ENCODE measurements around the gene HOXB7.

HOXB7 gene

DNA sequence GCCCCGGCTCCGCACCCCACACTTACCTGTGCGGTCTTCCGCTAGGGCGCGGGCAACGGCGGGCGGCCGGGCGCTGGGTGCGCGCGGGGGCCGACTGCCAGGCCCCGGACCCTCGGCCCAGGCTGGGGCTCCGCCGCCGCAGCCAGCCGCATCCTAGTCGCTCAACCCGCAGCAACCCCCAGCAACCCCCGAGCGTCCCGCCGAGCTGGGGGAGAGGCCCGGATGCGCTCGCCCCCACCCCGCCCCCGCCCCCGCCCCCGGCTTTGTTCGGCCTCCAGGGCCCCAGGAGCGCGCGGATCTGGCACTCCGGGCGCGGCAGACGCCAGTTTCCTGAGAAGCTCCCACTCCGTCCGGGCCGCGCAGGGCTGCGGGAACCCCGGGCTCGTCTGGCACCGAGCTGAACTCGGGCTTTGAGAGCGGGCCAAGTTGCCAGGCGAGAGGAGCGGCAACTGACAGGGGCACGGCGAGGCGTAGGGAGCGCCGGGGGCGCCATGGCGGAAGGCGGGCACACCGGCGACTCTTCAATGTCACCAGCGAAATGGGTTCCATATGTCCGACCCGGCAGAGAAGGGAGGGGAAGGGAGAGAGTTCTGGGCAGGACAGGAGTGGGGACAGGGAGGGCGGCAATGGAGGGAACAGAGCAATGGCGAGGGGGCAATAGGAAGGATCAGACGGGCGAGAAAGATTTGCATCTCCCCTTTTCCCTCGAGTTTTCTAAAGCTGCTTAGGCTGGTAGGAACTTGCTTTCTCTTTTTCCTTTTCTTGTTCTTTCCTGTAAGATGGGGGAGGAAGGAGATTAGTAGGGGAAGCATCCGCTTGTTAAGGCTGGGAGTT lies 46.4 kb downstream of the HOXB7 start:
- no peak for DNase-seq

DNA sequence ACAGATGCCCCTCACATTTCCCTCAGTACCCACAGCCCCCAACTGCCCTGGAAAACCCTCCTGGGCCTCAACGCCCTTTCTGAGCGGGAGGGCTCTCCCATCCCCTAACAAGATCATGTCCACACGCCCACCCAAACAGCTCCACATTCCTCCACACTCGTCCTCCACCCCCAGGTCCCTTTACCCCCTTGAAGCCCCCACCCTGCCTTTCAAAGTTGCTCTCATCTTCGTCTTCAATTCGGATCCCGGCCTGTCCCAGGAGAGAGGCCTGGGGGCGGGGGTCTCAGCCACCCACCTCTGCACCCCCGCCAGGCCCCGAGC lies 47.0 kb downstream of the HOXB7 start:
- DNase-seq = no peak

DNA sequence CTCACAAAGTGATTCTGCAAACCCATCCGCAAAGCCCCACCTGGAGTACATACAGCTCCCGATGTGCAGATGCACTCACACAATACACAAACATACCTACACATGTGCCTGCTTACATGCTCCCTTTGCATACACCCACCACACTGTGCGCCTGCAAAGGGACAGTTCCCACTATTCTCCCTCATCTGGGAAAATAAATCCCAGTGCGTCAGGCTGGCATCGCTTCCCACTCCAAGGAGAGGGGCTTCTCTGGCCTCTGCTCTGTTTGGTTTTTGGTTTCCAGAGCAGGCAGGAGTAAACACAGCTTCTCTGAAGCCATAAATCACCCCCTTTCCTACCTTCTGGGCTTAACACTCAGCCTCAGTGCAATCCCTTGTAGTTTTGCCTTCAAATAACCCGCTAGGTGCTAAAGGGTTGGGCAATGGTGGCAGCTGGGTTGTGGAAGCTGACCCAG lies 47.4 kb downstream of the HOXB7 start:
- no peak for DNase-seq

DNA sequence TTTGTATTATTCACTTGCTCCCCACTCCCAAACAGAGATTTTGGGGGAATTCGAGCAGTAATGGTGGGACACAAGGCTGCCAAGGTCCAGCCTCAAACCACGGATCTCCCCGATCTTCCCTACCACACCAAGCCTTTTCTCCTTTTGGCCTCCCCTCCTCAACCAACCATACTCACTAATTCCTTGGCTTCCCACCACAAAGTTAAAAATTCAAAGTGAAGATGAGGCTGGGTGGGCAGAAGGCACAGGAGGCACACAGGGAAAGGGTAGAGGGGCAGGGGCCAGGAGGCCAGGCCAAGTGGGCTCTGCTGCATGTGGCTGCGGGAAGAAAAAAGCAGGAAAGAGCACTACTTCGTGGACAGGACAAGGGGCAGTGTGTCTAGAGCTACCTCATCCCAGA lies 47.9 kb downstream of the HOXB7 start:
- DNase-seq = no peak

DNA sequence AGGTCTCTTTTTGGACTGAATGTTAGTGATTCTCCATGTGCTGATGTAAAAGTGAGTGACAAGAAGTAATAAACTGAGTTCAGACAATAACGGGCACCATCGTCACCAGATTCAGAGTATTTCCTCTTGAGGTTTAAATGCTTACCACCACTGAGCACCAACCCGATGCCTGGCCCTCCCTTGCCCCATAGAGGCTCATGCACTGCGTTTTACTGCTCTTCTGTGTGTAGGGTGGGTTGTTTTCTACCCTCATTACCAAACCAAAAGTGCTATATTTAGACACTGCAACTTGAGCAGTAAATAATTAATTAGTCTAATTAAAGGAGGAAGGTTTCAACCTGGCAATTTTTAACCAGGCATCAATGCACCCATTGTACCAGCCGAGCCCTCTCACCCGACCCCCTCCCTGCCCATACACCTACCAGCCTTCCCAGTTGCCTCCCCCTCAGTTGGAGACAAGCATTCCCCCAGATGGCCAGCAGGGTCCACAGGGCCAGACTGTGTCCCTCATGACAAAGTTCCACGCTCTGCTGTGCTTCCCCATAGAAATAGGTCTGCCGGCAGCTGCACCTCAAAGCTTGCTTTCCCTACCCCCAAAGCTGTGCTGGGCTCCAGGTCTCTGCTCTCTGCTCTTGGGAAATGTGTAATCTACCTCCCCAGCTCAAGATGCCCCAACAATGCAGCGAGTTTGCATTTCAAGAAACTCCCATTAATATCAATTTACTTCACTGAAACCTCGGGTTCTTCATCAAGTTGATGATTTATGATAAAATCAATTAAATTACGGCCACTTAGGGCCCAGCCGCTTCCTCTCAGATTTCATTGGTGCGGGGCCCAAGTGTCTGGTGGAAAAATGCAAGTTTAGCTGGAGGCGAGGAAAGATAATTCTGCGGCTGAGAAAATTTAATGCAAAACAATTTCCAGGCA lies 48.7 kb downstream of the HOXB7 start:
- no peak for DNase-seq

DNA sequence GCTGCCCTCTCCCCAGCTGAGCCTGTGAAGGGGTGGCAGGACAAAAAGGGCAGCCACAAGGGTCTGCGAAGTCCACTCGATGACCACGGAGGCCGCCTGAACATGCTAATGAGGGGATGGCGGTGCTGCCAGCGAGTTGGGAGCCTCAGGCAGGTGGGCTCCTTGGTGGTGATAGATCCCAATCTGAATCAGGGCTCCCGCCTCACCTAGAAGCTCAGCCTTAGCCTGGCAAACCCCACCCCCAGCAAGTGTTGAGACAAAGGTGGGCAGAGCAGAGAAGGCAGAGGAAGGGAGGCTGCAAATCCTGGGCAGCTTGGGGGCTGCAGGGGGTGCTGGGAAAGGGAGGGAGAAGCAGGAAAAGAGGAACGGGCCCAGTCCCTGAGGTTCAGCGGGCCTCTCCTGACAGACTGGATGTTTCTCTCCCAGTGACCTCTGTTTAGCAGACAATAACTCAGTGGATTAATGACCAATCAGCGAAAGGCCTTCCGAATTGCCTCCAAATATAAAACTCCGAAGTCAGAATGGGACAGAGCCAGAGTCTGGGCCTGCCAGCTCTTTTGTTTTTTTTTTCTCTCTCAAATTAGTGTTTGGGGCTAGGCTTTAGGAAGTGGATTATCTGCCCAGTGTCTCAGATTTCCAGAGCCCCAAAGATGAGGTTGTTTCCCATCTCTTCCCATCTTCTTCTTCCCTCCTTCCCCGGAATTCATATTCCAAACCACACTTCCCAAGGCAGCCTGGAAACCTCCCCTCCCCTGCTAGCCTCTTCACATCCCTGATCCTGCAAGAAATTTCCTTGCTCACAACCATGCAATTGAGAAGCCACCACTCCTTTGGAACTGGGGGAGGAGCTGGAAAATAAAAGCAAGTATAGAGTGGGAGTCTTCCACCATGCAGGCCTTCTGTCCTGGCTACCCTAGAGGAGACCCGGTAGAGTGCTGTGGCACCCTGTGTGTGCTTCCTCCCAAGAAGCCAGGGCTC lies 50.7 kb downstream of the HOXB7 start:
- no peak for DNase-seq

DNA sequence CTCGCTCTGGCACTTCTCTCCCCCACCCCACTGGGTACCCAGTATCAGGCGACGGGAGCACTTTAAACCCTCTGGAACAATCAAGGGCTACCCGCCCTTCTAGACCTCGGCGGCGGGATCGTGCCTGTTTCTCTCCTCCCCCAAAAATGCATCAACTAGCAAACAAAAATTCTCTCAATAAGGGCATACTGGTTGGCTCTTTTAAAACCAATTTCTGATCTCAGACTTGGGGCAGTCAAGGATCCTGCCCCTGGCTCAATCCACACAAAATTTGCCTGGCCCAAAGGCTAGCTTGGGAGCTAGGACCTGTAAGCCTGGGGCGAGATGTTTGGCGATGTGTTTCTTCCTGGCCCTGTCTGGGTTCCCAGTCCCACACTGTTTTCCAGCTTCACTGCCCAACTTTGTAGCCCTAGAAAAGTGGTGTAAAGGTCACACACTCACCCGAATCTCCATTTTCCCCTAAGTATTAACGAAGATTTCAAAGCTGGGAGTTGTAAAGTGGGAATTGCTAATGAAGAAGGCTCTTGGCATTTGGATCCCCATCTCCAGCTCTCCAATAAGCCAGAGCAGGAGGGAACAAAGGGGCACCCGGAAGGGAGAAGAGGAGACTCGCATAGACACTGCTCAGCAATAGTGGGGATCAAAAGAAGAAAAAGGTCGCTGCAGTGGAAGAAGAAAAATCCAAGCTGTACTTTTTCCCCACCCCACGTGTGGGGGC lies 51.5 kb downstream of the HOXB7 start:
- no peak for DNase-seq

DNA sequence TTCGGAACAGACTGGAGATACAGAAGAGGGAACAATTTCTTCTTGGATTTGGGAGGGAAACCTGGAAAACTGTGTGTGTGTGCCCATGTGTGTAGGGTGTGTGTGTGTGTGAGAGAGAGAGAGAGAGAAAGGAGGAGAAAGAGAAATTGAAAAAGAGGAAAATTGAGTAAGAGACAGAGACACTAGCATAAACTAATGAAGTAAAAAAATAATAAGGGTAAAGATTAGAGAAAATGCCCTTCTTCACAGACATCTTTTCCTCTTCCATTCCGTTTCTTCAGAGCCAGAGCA lies 52.0 kb downstream of the HOXB7 start:
- DNase-seq = no peak

DNA sequence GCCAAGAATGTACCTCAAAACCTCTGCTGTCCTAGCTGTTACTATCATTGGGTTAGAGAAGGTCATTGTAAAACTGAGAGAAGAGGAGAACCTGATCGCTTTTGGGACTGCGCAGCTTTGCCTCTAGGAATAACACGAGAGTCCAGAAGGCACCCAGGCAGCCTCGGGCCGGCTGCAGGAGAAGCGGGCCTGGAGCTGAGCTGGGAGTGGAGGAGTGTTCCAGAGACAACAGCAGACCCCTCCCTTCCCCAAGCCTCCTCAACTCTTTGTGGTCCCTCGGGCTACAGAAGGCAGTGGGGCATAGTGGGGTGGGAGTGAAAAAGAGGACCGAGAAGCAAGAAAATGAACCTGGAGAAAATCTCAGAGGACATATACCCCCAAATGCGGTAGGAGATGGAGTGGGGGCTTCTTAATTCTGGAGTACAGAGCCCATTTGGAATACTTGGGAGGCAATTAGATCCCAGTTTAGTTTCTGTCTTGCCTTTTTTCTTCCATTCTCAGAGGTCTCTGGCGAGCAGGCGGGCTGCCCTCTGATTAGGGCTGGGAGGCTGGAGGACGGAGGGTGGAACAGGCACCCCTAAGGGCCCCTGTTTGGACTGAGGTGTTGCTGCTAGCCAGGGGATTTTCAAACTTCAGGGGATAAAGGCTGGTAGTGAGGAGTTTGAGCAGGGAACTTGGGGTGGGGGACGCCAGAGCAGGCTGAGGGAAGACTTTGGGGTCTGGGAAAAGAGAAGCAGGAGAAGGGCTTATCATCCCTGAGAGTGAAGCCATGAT lies 52.6 kb downstream of the HOXB7 start:
- DNase-seq = no peak
